GM12878 (cell line): Measurements from ENCODE around the gene SYNDIG1. TPM values are rescaled to one million over a fixed set of nuclear protein-coding genes. Genes with fewer than 3 reads are reported as not detected.

Experiments
- ATAC-seq: fragments of 200-7000 bp; cut with Tn5 transposase; 3 replicates; pipeline ENCODE4 v1.9.1; 2020; ENCODE audit warnings: mild to moderate bottlenecking, moderate library complexity
- BruUV-seq: library from RNA; stranded (reverse); fragments of 400-500 nt; replicated peaks from 2 replicates; lab custom pipeline; 2021; lab: Mats Ljungman, UMichigan
- CTCF ChIA-PET: fragments of 300-600 bp; sonication (Branson Sonifier 250); formaldehyde crosslinking; extraction: SDS; loops from one replicate; lab custom pipeline; 2021; ENCODE audit warnings: inconsistent platforms; lab: Yijun Ruan, JAX
- POLR2A ChIA-PET: fragments of 350-600 bp; formaldehyde crosslinking; extraction: SDS; loops from one replicate; lab custom pipeline; 2021; ENCODE audit warnings: inconsistent platforms; lab: Charles Lee
- RAD21 ChIA-PET: fragments of 300-600 bp; sonication (Branson Sonifier 250); formaldehyde crosslinking; loops from one replicate; lab custom pipeline; 2023; ENCODE audit warnings: antibody characterized with exemption; ENCODE audit not compliant: unreplicated experiment; lab: Charles Lee
- SMC1A ChIA-PET: fragments of 300-600 bp; sonication (Branson Sonifier 250); formaldehyde crosslinking; loops from one replicate; lab custom pipeline; 2023; ENCODE audit not compliant: unreplicated experiment, uncharacterized antibody; lab: Charles Lee
- DNase-seq: peaks from one replicate; pipeline ENCODE4 v3.0.0-alpha.2; 2011; ENCODE audit warnings: low read depth, low spot score
- FAIRE-seq: peaks from 3 replicates; lab custom pipeline; 2011; peaks lifted over from hg19 to GRCh38; lab: Jason Lieb, UNC
- H2AFZ ChIP-seq: 2 replicates; pipeline ENCODE4 v1.6.0; 2011; ENCODE audit warnings: low read depth, low read length, control low read depth; ENCODE audit not compliant: control insufficient read depth
- H3K27ac ChIP-seq: 2 replicates; pipeline ENCODE4 v1.5.1; 2011; ENCODE audit warnings: control low read depth; ENCODE audit not compliant: control insufficient read depth, insufficient read depth
- H3K27me3 ChIP-seq, 2 experiments: replicated peaks in 1 of 2; 2 replicates each; pipeline versions ENCODE4 v1.6.0 to v1.6.1; 2011; ENCODE audit warnings: low read length in 1 of 2; ENCODE audit not compliant: control insufficient read depth in 2 of 2, insufficient read depth in 2 of 2
- H3K36me3 ChIP-seq, 2 experiments: 2 replicates each; pipeline ENCODE4 v1.5.1; 2011; ENCODE audit warnings: low read length in 1 of 2; ENCODE audit not compliant: control insufficient read depth in 2 of 2, insufficient read depth in 2 of 2
- H3K4me1 ChIP-seq: 2 replicates; pipeline ENCODE4 v1.6.1; 2011; ENCODE audit warnings: mild to moderate bottlenecking, low read length, moderate library complexity, mixed read lengths; ENCODE audit not compliant: control insufficient read depth, insufficient read depth
- H3K4me2 ChIP-seq: 2 replicates; pipeline ENCODE4 v1.6.0; 2011; ENCODE audit warnings: control low read depth; ENCODE audit not compliant: control insufficient read depth, insufficient read depth
- H3K4me3 ChIP-seq: fragments of 200-600 bp; sonication (generic); 2 replicates; pipeline ENCODE4 v1.5.1; 2016
- H3K79me2 ChIP-seq: 2 replicates; pipeline ENCODE4 v1.6.0; 2011; ENCODE audit warnings: low read length; ENCODE audit not compliant: control insufficient read depth, insufficient read depth
- H3K9ac ChIP-seq: 2 replicates; pipeline ENCODE4 v1.8.0; 2011; ENCODE audit warnings: low read length, control low read depth, mixed read lengths; ENCODE audit not compliant: control insufficient read depth, insufficient read depth
- H3K9me3 ChIP-seq: replicated peaks from 3 replicates; pipeline ENCODE4 v1.5.1; 2011; ENCODE audit warnings: mild to moderate bottlenecking, low read length; ENCODE audit not compliant: control insufficient read depth, insufficient read depth
- H4K20me1 ChIP-seq: 2 replicates; pipeline ENCODE4 v1.6.0; 2011; ENCODE audit not compliant: control insufficient read depth, insufficient read depth
- GABPA ChIP-seq: IDR thresholded peaks from 2 replicates; pipeline ENCODE4 v1.6.1; 2014; ENCODE audit warnings: antibody characterized with exemption, low read depth, mild to moderate bottlenecking, inconsistent platforms
- RELB ChIP-seq: fragments of 450-650 bp; IDR thresholded peaks from 2 replicates; pipeline ENCODE4 v1.6.1; 2017; ENCODE audit warnings: low read depth, mild to moderate bottlenecking, moderate library complexity
- RUNX3 ChIP-seq: IDR thresholded peaks from 2 replicates; pipeline ENCODE4 v1.6.1; 2012; ENCODE audit warnings: low read length, inconsistent platforms
- STAT3 ChIP-seq: IDR thresholded peaks from 2 replicates; pipeline ENCODE4 v1.6.1; 2011; ENCODE audit warnings: low read depth, low read length, improper control_type of control experiment
- TAF1 ChIP-seq: IDR thresholded peaks from 2 replicates; pipeline ENCODE4 v1.6.1; 2011; ENCODE audit warnings: mild to moderate bottlenecking, low read depth, low read length, borderline replicate concordance
- YY1 ChIP-seq: IDR thresholded peaks from 2 replicates; pipeline ENCODE4 v1.6.1; 2011; ENCODE audit warnings: low read depth, mild to moderate bottlenecking, low read length
- WGBS: methylation state at CpG from one replicate; pipeline ENCODE4 v1.1.6; 2016; ENCODE audit warnings: low lambda C conversion rate; ENCODE audit not compliant: insufficient replicate concordance, insufficient coverage; ENCODE audit errors: missing lambda C conversion rate; 5-methylcytosine and 5-hydroxymethylcytosine counted together
- in situ Hi-C: fragments of 300-500 bp; cut with MboI; formaldehyde crosslinking; loops from 9 replicates; pipeline ENCODE4 v1.14.3; 2018; ENCODE audit warnings: mixed read lengths
- intact Hi-C: fragments of 100-400 bp; cut with micrococcal nuclease; formaldehyde crosslinking; loops from one replicate; pipeline ENCODE4 v1.14.2; 2022; ENCODE audit not compliant: unreplicated experiment
- polyA plus RNA-seq, 11 experiments: library from polyadenylated mRNA; depleted of rRNA in 4 of 11; unstranded in 6 of 11; stranded (reverse) in 5 of 11; fragments of >200 nt; fragmentation: Nextera tagmentation in 4 of 11; fragmentation: Illumina TruSeq in 1 of 11; extraction: Ambion mirVana in 4 of 11; extraction: Trizol in 1 of 11; gene quantifications; 1 replicate in 1 of 11; 2 replicates in 10 of 11; pipeline versions ENCODE4 v1.2.1 to v1.2.3, GENCODE V29; 2011 to 2016; ENCODE audit warnings: inconsistent platforms in 2 of 11, missing spikeins in 2 of 11, low read depth in 1 of 11
- total RNA-seq, 4 experiments: library from RNA; depleted of rRNA in 3 of 4; stranded (reverse); fragments of >200 nt in 3 of 4; fragmentation: Illumina TruSeq in 1 of 4; extraction: Trizol in 1 of 4; gene quantifications; 2 replicates each; pipeline versions ENCODE4 v1.2.1 to v1.2.3, GENCODE V29; 2013 to 2021
- TF ChIP-seq, protein P1 (sequence below): IDR thresholded peaks from 2 replicates; pipeline ENCODE4 v1.6.1; 2012; ENCODE audit warnings: mild to moderate bottlenecking, low read depth, low read length

The SYNDIG1 gene
- total and polyA plus RNA-seq, 10 of the 15 experiments (the other 5 are each of a cell fraction or from before 2014, with no cell fraction given): not detected

- Histone ChIP-seq H3K27me3 (no peaks in the 10 kb centered on the region), H3K36me3 (no peaks in the 10 kb centered on the region), H4K20me1 (no peaks in the 10 kb centered on the region), H2AFZ (no peak overlapping the region), H3K9me3 (no peaks in the 10 kb centered on the region), H3K4me1 (no peaks in the 10 kb centered on the region), H3K79me2 (no peaks in the 10 kb centered on the region), H3K27ac (no peak overlapping the region), H3K9ac (no peak overlapping the region), H3K4me2 (no peak overlapping the region), H3K4me3 (no peak overlapping the region)
- FAIRE-seq (no peak), DNase-seq (no peak), ATAC-seq (no peak)
- intact Hi-C loops (no loop called here), in situ Hi-C loops (no loop called here)
- RAD21 ChIA-PET: no interaction called here
- SMC1A ChIA-PET: no interaction called here
- no TSS peak for BruUV-seq
- POLR2A ChIA-PET: no interaction called here
- 17% methylated on average over 10 of the region's 10 CpGs for WGBS
- TF ChIP-seq YY1: no peak
- no peak for TF ChIP-seq GABPA
- TF ChIP-seq, protein P1, sequence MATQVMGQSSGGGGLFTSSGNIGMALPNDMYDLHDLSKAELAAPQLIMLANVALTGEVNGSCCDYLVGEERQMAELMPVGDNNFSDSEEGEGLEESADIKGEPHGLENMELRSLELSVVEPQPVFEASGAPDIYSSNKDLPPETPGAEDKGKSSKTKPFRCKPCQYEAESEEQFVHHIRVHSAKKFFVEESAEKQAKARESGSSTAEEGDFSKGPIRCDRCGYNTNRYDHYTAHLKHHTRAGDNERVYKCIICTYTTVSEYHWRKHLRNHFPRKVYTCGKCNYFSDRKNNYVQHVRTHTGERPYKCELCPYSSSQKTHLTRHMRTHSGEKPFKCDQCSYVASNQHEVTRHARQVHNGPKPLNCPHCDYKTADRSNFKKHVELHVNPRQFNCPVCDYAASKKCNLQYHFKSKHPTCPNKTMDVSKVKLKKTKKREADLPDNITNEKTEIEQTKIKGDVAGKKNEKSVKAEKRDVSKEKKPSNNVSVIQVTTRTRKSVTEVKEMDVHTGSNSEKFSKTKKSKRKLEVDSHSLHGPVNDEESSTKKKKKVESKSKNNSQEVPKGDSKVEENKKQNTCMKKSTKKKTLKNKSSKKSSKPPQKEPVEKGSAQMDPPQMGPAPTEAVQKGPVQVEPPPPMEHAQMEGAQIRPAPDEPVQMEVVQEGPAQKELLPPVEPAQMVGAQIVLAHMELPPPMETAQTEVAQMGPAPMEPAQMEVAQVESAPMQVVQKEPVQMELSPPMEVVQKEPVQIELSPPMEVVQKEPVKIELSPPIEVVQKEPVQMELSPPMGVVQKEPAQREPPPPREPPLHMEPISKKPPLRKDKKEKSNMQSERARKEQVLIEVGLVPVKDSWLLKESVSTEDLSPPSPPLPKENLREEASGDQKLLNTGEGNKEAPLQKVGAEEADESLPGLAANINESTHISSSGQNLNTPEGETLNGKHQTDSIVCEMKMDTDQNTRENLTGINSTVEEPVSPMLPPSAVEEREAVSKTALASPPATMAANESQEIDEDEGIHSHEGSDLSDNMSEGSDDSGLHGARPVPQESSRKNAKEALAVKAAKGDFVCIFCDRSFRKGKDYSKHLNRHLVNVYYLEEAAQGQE: peak; percentile 79
- TF ChIP-seq STAT3: no peak
- no peak for TF ChIP-seq RUNX3
- no peak for TF ChIP-seq TAF1
- no peak for TF ChIP-seq RELB
- CTCF ChIA-PET: no interaction called here
Observed at GRCh38 chr20:24577271-24577909, 108.0 kb downstream of the SYNDIG1 start.
